HG03521 (cell line): ENCODE results near the gene SMPDL3B.

Experiments
- ATAC-seq: cut with Tn5 transposase; IDR thresholded peaks from one replicate; pipeline ENCODE4 v1.9.1; 2021; ENCODE audit warnings: mild to moderate bottlenecking, moderate library complexity; ENCODE audit not compliant: unreplicated experiment

SMPDL3B gene, protein sequence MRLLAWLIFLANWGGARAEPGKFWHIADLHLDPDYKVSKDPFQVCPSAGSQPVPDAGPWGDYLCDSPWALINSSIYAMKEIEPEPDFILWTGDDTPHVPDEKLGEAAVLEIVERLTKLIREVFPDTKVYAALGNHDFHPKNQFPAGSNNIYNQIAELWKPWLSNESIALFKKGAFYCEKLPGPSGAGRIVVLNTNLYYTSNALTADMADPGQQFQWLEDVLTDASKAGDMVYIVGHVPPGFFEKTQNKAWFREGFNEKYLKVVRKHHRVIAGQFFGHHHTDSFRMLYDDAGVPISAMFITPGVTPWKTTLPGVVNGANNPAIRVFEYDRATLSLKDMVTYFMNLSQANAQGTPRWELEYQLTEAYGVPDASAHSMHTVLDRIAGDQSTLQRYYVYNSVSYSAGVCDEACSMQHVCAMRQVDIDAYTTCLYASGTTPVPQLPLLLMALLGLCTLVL

DNA sequence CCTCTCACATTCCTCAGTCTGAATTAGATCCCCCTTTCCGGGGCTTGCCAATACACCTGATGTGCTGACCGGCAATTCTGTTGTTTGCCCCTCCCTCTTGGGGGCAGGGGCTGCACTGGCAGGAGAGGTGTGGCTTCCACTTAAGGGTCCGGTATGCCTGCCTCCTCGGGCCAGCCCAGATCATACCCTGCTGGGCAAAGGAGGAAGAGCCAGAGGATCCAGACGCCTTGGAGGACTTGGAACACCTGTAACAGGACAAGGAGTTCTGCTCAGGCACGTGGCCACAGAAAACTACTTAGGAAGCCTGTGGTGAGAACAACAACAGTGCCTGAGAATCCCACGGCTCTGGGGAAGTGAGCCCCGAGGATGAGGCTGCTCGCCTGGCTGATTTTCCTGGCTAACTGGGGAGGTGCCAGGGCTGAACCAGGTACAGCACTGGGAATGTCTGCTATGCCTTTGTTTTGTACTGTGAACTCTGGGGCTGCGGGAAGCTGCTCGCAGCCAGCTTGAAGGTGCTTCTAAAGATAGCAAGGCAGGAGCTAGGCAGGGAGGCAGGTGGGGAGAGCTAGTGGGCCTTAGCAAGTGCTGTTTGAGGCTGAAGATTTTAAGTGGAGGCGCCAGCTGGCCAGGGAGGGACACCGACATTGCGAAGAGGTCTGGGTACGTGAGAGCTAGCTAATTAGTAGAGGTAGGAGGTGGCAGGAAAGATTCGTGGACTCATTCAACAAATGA, at the start of gene SMPDL3B:
Gene SMPDL3B (plus strand): TSS at position 183 of the 732 bp plus-strand sequence. CDS start 184 bp downstream, at position 367.
- ATAC-seq, result no peak

DNA sequence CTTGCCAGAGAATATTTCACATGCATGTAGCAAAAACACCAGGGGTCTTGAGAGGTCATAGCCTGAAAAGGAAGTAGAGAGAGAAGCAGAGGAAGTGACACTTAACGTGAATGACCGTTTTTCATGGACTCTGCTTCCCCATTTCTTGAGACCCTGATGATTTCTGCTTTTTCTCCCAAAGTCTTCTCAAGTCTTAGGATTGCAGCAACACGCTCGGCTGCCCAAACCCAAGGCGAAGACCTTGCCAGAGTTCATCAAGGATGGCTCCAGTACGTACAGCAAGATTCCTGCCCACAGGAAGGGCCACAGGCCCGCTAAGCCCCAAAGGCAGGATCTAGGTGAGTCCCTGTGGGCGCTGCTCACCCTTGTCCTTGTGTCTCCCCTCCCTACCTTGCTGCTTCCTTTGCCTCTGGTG, 49.7 kb upstream of the SMPDL3B start:
- ATAC-seq, result no peak

DNA sequence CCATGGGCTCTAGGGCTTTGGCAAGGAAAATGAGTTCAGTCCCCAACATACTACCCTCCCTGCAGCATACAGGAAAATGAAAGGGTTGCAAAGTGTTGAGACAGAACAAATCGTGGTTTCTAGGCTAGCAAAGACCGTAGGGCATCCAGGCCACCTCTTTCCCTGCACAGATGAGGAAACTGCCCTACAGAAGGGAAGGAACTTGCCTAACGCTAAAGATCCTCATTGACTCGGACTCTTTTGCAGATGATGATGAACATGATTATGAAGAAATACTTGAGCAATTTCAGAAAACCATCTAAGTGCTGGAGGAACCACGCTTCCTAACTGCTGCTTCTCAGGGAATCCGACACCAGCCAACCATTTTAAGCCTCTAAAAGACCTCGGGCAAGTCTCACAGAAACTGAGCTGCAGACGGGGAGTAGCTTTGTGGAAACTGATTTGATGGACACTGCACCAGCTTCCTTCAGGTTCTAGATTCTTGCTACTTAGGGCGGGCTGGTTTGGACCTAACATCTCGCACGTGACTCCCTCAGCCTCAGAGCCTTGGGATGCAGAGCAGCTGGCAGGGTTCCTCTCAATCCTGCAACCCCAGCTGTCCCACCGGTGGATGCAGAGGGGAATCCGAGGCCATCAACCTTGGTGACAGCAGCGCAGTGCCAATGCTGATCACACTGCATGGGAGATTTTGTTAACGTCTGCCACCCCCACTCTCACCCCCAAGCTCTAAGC, 49.0 kb upstream of the SMPDL3B start:
- ATAC-seq, result no peak

DNA sequence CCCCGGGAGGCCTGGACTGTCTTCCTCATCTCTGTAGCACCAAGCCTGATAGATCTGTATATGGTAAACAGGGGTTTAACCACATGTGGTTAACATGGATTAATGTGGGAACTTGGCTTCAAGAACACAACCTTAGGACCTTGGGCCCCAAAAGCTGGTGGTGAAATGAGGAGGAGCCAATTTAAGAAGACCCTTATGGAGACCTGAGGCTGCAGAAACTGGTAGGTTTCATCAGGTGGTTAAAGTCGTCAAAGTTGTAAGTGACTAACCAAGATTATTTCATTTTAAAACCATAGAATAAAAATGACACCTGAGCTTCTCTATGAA, 48.5 kb upstream of the SMPDL3B start:
- ATAC-seq, result no peak

DNA sequence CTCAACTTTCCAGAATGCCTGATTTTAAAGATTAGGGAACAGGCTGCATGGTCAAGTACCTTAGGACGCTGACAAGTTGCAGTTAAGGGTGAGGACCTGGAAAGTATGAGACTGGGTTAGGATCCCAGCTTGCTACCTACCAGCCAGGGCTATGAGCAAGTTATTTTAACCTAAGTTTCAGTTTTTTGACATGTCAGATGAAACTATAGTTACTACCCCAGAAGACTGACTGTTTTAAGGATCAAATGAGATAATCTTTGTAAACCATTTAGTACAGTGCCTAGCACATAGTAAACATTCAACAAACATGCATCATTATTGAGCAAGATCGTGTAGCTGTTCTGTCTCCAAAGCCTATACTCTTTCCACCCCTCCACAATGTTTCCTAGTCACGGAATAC, 48.1 kb upstream of the SMPDL3B start:
- ATAC-seq, result no peak

DNA sequence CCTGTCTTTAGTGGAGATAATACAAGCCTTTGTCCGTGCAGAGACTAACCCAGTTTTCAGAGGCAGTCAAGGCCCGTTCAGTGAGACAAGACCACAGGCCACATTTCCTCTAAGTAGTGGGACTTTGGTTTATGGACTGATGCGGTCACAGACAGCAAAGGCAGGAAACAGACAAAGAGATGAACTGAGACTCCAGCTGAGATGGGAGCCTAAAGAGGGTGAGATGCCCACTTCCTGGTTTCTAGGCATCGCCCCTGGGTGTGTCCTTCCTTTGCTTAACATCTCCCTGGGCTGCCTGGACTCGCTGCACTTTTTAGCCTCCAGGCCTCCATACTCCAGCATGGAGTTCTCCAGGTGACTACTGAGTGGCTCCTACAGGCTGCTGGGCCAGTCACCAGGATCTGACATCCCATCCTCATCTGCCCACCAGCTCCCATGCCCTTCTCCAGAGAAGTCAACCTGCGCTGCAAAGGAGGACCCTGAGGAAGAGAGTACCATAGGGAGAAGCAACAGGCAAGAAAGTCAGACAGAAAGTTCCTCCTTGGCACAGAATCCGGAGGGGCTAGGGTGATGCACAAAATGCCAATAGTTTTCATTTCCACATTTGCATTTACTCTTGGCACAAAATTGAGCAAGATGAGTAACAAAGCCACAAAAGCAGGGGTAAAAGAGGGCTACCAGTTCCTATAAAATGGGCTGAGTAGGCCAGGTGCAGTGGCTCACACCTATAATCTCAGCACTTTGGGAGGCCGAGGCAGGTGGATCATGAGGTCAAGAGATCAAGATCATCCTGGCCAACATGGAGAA, 47.4 kb upstream of the SMPDL3B start:
- ATAC-seq, result no peak

DNA sequence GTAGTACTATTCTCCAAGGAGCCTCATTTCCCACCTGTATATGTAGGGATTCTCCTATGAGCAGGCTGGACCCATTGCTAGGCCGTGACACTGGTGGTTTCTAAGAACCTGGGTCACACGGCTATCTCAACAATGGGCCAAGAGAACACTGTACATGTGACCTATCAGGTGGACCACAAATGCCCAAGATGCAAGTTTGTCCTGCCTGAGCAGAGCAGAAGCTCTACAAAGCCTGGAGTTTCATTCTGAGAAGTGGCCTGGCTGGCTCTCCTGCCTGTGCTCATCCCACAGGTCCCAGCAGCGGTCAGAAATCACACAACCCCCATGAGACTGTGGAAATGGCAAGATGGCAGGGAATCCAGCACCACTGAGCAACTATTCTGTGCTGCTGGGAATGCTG, 45.3 kb upstream of the SMPDL3B start:
- no peak for ATAC-seq

DNA sequence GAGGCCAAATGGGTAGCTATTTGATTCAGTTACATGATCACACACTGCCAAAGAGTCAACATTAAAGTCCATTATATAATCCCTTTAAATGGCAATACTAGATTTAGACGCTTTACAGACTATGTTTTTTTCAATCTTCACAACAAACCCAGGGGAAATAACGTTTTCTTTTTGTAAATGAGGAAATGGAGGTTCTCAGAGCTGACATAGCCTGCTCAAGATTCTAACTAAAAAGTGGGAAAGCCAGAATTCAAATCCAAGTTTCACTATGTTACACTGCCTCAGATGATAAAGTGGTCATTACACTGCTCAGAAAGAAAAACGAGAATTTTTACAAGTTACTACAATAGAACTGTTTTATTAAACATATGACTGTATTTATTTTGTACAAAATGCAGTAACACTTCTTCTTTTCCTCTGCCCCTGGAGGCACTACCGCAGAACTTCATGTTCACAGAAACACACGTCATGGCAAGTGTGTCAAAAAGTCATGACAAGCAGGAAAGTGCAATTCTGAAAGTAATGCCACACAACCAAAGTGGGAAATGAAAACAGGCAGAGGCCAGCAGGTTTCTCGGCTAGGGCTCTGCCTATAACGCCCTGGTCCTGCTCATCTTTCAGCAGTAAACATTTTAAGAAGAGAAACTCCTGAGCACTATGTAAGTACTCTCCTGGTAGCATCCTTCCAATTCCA, 43.5 kb upstream of the SMPDL3B start:
- no peak for ATAC-seq

DNA sequence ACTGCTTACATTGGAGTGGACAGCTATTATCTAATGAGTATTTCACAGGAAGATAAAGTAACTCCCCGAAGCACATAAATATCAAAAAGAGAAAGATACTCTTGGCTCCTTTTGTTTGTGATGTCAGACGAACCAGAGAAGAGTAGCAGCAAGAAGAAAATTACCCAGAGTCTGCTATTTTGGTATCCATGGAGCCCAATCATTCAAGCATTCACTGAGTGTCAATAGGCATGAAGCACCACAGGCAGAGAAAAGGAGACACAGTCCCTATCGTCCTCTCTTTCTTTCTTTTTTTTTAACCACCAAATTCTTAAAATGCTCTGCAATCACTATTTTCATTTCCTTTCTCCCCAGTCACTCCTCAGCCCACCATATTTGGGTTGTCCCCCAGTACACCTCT, 40.3 kb upstream of the SMPDL3B start:
- no peak for ATAC-seq

DNA sequence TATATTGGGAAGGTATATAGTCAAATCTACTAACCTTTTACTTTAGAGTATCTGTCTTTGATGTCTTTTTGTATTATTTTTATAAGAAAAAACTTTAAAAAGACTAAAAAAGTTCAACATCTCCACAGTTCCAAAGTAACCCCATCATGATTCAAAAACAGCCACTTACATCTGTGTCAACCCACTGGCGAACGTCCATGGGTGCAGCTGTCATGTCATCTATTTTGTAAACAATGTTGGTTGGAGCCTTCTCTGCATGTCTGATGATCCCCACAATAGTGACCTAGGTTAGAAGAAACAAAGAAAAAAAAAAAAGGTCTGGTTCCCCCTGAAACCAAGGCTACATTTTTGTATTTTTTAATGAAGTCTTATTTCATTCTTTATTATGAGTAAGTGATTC, 28.0 kb upstream of the SMPDL3B start:
- no peak for ATAC-seq

DNA sequence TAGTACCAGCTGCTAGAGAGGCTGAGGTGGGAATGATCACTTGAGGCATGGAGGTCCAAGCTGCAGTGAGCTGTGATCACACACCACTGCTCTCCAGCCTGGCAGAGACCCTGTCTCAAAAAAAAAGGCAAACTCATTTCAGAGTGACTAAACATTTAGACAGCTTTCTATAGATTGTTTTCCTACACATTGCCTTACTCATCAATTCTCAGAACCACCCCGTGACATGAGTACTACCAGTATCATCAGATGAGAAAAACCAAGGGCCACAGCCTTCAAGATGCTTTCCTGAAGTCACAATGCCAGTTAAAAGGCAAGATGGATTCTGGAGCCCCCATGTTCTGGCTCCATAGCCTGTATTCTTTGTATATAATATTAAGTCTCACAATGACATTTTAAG, 22.4 kb upstream of the SMPDL3B start:
- ATAC-seq, result no peak

DNA sequence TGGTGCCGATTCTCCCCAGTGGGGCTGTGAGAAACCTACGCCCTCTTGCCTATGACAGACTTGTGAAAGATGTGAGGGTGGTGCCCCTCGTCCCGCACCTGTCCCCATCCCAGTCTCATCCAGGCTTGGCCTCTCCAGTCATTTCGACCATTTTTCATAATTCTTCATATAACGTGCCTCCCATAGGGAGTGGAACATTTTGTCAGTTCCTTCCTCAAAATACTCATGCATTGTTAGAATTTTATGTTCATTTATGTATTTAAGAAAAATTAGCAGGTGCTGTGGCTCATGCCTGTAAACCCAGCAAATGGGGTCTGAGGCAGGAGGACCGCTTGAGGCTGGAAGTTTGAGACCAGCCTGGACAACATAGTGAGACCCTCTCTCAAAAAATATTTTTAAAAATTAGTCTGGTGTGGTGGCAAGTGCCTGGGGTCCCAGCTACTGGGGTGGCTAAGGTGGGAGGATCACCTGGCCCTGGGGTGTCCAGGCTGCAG, 19.7 kb upstream of the SMPDL3B start:
- ATAC-seq, result no peak

DNA sequence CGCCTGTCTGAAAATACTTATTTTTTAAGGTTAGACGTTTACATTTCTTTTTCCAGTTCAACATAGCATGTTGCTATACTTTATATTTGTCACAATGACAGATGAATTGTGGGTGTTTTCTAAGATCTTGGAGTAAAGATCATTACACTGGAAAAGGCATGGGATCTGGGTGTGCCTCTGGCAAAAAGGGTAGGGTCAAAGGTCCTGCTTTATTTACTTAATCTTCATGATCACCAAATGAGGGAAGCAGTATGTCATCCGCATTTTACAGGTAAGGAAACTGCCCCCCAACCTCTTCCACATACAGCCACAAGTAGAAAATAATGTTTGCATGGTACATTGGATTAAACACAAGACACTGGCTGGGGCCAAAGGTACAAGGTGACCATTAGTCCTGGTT, 12.5 kb upstream of the SMPDL3B start:
- no peak for ATAC-seq

DNA sequence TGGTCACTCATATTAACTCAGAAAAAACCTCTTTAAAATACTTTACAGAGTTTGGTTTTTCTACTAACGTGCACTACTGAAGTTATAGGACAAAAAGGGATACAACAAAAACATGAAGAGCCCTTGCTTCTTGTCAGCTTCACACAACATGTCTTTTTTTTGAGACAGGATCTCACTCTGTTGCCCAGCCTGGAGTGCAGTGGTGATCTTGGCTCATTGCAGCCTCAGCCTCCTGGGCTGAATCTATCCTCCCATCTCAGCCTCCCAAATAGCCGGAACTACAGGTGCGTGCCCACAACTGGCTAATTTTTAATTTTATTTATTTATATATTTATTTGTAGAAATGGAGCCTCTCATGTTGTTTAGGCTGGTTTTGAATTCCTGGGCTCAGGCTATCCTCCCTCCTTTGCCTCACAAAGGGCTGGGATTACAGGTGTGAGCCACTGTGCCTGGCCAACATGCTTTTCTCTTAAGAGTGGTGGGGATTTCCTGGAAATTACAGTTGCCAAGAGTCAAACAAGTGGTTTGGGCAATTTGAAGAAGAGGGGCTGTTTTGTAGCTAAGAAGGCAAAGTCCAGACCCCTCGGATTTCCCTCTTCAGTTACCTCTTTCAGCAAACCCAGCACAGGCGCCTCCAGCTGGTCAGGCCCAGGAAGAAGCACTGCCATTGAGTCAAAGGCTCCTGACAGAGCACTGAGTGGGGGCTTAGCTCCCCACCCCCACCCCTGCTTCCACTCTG, 6.4 kb upstream of the SMPDL3B start:
- no peak for ATAC-seq

DNA sequence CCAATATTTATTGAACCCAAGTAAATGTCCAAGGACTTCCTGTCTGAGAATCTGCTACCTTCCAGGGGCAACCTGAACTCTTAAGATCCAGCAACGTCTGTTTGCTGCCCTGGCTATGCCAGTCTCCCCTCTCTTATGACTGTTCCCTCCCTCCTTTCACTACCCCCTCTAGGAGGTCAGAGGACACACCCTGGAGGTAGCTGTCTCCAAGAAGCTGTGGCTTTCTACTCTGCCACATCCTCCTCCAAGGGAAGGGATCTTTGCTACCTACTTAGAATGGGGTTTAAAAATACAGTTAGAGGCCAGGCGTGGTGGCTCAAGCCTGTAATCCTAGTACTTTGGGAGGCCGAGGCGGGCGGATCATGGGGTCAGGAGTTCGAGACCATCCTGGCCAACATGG, 3.6 kb upstream of the SMPDL3B start:
- ATAC-seq, result no peak

DNA sequence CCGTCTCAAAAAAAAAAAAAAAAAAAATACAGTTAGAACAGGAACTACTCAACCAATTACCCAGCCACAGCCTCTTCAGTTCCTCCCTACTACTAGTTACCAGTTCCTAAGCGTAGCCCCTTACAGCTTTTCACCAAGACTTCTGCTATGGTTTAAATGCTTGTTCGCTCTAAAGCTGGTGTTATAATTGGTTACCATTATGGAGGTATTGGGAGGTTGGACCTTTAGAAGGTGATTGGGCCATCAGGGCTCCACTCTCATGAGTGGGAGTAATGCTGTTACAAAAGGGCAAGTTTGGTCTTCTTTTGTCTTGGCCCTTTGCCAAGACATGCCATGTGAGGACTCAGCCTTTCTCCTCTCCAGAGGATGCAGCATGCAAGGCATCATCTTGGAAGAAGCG, 3.0 kb upstream of the SMPDL3B start:
- ATAC-seq, result no peak

DNA sequence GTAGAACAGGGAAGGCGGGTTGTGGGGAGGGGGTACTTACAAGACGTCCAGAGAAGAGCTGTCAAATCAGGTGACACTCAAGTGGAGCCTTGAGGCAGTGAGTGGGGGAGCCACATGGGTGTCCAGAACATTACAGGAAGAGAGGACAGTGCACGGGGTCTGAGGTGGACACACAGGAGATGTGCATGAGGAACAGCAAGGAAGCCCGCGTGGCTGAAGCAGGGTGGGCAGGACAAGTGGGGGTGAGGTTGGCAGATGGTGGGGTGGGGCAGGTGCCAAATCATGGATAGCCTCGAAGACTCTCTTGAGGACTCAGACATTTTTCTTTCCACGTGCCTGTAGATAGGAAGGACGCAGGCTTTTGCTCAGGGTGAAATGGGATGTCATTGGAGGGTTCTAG, 921 bp downstream of the SMPDL3B start:
- no peak for ATAC-seq

DNA sequence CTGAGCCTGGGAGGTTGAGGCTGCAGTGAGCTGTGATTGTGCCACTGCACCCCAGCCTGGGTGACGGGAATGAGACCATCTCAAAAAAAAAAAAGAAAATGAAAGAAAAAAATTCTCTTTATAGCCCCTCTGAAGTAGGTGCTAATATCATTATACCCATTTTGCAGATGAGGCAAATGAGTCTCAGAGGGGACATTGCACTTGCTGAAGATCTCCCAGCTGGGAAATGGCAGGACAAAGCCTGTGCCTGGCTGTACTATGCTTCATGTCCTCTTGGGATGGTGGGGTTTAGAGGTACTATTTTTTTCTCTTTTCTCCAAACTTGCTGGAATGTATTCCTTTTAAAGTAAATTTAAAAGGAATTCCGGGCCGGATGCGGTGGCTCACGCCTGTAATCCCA, 1.6 kb downstream of the SMPDL3B start:
- ATAC-seq, result no peak

DNA sequence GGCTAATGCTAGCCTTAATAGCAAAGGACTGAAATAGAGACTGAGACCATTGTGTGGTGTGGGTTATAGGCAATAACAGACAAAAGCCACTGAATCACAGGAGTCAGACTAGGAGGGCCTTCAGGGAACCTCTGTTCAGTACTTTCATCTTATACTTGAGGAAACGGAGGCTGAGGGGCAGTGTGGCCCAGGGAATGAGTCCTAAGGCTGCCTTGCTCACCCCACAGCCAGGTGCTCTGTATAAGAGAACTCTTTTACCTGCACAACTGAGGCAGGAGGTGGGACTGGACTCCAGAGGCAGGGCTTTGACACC, 2.7 kb downstream of the SMPDL3B start:
- no peak for ATAC-seq

DNA sequence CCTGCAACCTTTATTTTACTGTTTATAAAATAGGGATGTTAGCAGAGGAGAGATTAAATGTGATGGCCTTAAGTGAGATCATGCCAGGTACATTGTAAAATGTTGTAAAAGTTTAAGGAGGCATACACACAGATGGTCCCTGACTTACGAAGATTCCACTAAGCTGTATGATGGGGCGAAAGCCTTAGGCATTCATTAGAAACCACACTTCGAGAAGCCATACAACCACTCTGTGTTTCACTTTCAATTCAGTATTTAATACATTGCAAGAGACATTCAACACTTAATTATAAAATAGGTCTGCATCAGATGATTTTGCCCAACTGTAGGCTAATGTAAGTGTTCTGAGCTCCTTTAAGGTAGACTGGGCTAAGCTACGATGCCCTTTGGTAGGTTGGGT, 3.7 kb downstream of the SMPDL3B start:
- no peak for ATAC-seq
